HG03565 (cell line): ENCODE data around the gene MRPL21.

Source experiments
- ATAC-seq: cut with Tn5 transposase; IDR thresholded peaks from one replicate; pipeline ENCODE4 v1.9.1; 2021; ENCODE audit warnings: mild to moderate bottlenecking, moderate library complexity; ENCODE audit not compliant: unreplicated experiment

The MRPL21 gene

GRCh38 chr11:68935516-68936357 lies 32.1 kb upstream of the MRPL21 start:
- ATAC-seq = no peak

GRCh38 chr11:68935066-68935465 lies 31.4 kb upstream of the MRPL21 start:
- ATAC-seq = no peak

GRCh38 chr11:68934666-68935065 lies 31.0 kb upstream of the MRPL21 start:
- ATAC-seq = no peak

GRCh38 chr11:68934321-68934645 lies 30.7 kb upstream of the MRPL21 start:
- no peak for ATAC-seq

GRCh38 chr11:68933605-68934320 lies 30.1 kb upstream of the MRPL21 start:
- ATAC-seq = no peak

GRCh38 chr11:68932933-68933577 lies 29.4 kb upstream of the MRPL21 start:
- ATAC-seq = no peak

GRCh38 chr11:68932358-68932757 lies 28.7 kb upstream of the MRPL21 start:
- no peak for ATAC-seq

GRCh38 chr11:68931911-68932310 lies 28.3 kb upstream of the MRPL21 start:
- ATAC-seq = no peak

GRCh38 chr11:68930991-68931855 lies 27.6 kb upstream of the MRPL21 start:
- ATAC-seq = no peak

- no peak for ATAC-seq
These were observed 26.3 kb upstream of the MRPL21 start for GRCh38 chr11:68929706-68930570.

GRCh38 chr11:68929135-68929534 lies 25.5 kb upstream of the MRPL21 start:
- ATAC-seq = no peak

- no peak for ATAC-seq
These were observed 24.7 kb upstream of the MRPL21 start for GRCh38 chr11:68928136-68928880.

- ATAC-seq = no peak
These were observed 23.9 kb upstream of the MRPL21 start for GRCh38 chr11:68927280-68928135.

GRCh38 chr11:68925611-68926010 lies 22.0 kb upstream of the MRPL21 start:
- no peak for ATAC-seq

- ATAC-seq = no peak
These were observed 20.7 kb upstream of the MRPL21 start for GRCh38 chr11:68924073-68924925.

GRCh38 chr11:68923614-68924013 lies 20.0 kb upstream of the MRPL21 start:
- no peak for ATAC-seq

GRCh38 chr11:68916439-68916838 lies 12.8 kb upstream of the MRPL21 start:
- ATAC-seq = no peak
